Measurements from ENCODE around the gene DIAPH2.

Gene DIAPH2

GRCh38 chrX:97616883-97617530, 932.4 kb downstream of the DIAPH2 start:
- TF ChIP-seq CTCF (IDR thresholded peaks at IDR 0.05; ENCODE audit: low read depth, low read length) (no peak), MAX (IDR thresholded peaks at IDR 0.05; ENCODE audit: low read depth, low read length) (no peak), MYC (IDR thresholded peaks at IDR 0.05; ENCODE audit: low read depth, low read length) (no peak), POLR2A (IDR thresholded peaks at IDR 0.05; ENCODE audit: extremely low read depth, insufficient read length) (no peak)
- H3K4me3 ChIP-seq (ENCODE audit: low read depth, low read length), result no peak overlapping the region
- DNase-seq (ENCODE audit: low read depth), result peak; percentile 40

- H3K4me3 ChIP-seq (ENCODE audit: low read depth, low read length), result no peak overlapping the region
- TF ChIP-seq MAX (IDR thresholded peaks at IDR 0.05; ENCODE audit: low read depth, low read length) (no peak), MYC (IDR thresholded peaks at IDR 0.05; ENCODE audit: low read depth, low read length) (no peak), POLR2A (IDR thresholded peaks at IDR 0.05; ENCODE audit: extremely low read depth, insufficient read length) (no peak), CTCF (IDR thresholded peaks at IDR 0.05; ENCODE audit: low read depth, low read length) (no peak)
- no peak for DNase-seq (ENCODE audit: low read depth)
These were observed 934.9 kb downstream of the DIAPH2 start for GRCh38 chrX:97619499-97619898.

GRCh38 chrX:97622111-97622510, 937.5 kb downstream of the DIAPH2 start:
- DNase-seq (ENCODE audit: low read depth), result no peak
- no peak overlapping the region for H3K4me3 ChIP-seq (ENCODE audit: low read depth, low read length)
- no peak for TF ChIP-seq MYC (IDR thresholded peaks at IDR 0.05; ENCODE audit: low read depth, low read length)
- no peak for TF ChIP-seq CTCF (IDR thresholded peaks at IDR 0.05; ENCODE audit: low read depth, low read length)
- TF ChIP-seq MAX (IDR thresholded peaks at IDR 0.05; ENCODE audit: low read depth, low read length), result no peak
- TF ChIP-seq POLR2A (IDR thresholded peaks at IDR 0.05; ENCODE audit: extremely low read depth, insufficient read length), result no peak

GRCh38 chrX:97628326-97628725, 943.7 kb downstream of the DIAPH2 start:
- H3K4me3 ChIP-seq (ENCODE audit: low read depth, low read length), result no peak overlapping the region
- TF ChIP-seq MAX (IDR thresholded peaks at IDR 0.05; ENCODE audit: low read depth, low read length), result no peak
- no peak for TF ChIP-seq MYC (IDR thresholded peaks at IDR 0.05; ENCODE audit: low read depth, low read length)
- TF ChIP-seq CTCF (IDR thresholded peaks at IDR 0.05; ENCODE audit: low read depth, low read length), result no peak
- no peak for TF ChIP-seq POLR2A (IDR thresholded peaks at IDR 0.05; ENCODE audit: extremely low read depth, insufficient read length)
- DNase-seq (ENCODE audit: low read depth), result no peak

GRCh38 chrX:97628807-97629596, 944.4 kb downstream of the DIAPH2 start:
- no peak for DNase-seq (ENCODE audit: low read depth)
- no peak for TF ChIP-seq MAX (IDR thresholded peaks at IDR 0.05; ENCODE audit: low read depth, low read length)
- TF ChIP-seq CTCF (IDR thresholded peaks at IDR 0.05; ENCODE audit: low read depth, low read length), result no peak

More at GRCh38 chrX:97628807-97629596, 944.4 kb downstream of the DIAPH2 start:
- no peak overlapping the region for H3K4me3 ChIP-seq (ENCODE audit: low read depth, low read length)

All from NB4 (cell line).